H9 (cell line): ENCODE results near the gene HP. TPM values are rescaled to one million over a fixed set of nuclear protein-coding genes. Genes with fewer than 3 reads are reported as not detected.
"Not testable (repeated sequence)": the region's sequence is repeated elsewhere in the genome, so short reads cannot be mapped to it uniquely, and the experiment has no call there.

Experiments used
- DNase-seq: peaks from one replicate; pipeline ENCODE4 v3.0.0-alpha.2; 2017
- H2AFZ ChIP-seq: one replicate; pipeline ENCODE4 v1.6.1; 2013; ENCODE audit warnings: mild to moderate bottlenecking, low read length, control low read depth, moderate library complexity
- H2AK5ac ChIP-seq: 2 replicates; pipeline ENCODE4 v1.6.1; 2013; ENCODE audit warnings: low read length, control low read depth, mixed read lengths; ENCODE audit not compliant: insufficient read length
- H2BK120ac ChIP-seq: one replicate; pipeline ENCODE4 v1.6.1; 2013; ENCODE audit warnings: low read depth, mild to moderate bottlenecking, low read length, control low read depth, inconsistent platforms; ENCODE audit not compliant: poor library complexity, severe bottlenecking
- H2BK12ac ChIP-seq: 2 replicates; pipeline ENCODE4 v1.6.1; 2013; ENCODE audit warnings: low read length, control low read depth, mixed read lengths, low read depth; ENCODE audit not compliant: insufficient read length
- H2BK15ac ChIP-seq: 2 replicates; pipeline ENCODE4 v1.6.1; 2013; ENCODE audit warnings: low read depth, low read length, control low read depth
- H2BK20ac ChIP-seq: one replicate; pipeline ENCODE4 v1.6.1; 2013; ENCODE audit warnings: low read depth, mild to moderate bottlenecking, low read length, control low read depth, inconsistent platforms; ENCODE audit not compliant: poor library complexity, severe bottlenecking
- H2BK5ac ChIP-seq: 2 replicates; pipeline ENCODE4 v1.6.1; 2013; ENCODE audit warnings: low read length, control low read depth, mixed read lengths; ENCODE audit not compliant: insufficient read length
- H3K14ac ChIP-seq: 2 replicates; pipeline ENCODE4 v1.6.1; 2013; ENCODE audit warnings: low read length, control low read depth; ENCODE audit not compliant: insufficient read depth
- H3K18ac ChIP-seq: 2 replicates; pipeline ENCODE4 v1.6.1; 2013; ENCODE audit warnings: low read depth, mild to moderate bottlenecking, mixed read lengths, low read length, control low read depth; ENCODE audit not compliant: insufficient read length
- H3K23ac ChIP-seq: 2 replicates; pipeline ENCODE4 v1.6.1; 2013; ENCODE audit warnings: low read length, control low read depth, mixed read lengths, low read depth; ENCODE audit not compliant: insufficient read length
- H3K23me2 ChIP-seq: 2 replicates; pipeline ENCODE4 v1.6.1; 2013; ENCODE audit warnings: low read depth, mild to moderate bottlenecking, mixed read lengths, low read length, control low read depth; ENCODE audit not compliant: insufficient read length, poor library complexity, severe bottlenecking
- H3K27ac ChIP-seq: 2 replicates; pipeline ENCODE4 v1.5.1; 2013; ENCODE audit warnings: low read length, control low read depth, mixed read lengths, low read depth; ENCODE audit not compliant: insufficient read length
- H3K27me3 ChIP-seq: 2 replicates; pipeline ENCODE4 v1.6.1; 2013; ENCODE audit warnings: low read length, control low read depth, inconsistent platforms; ENCODE audit not compliant: insufficient read depth
- H3K4ac ChIP-seq: 2 replicates; pipeline ENCODE4 v1.6.1; 2013; ENCODE audit warnings: low read depth, mild to moderate bottlenecking, control low read depth, inconsistent platforms, low read length, moderate library complexity
- H3K4me1 ChIP-seq: 2 replicates; pipeline ENCODE4 v1.6.1; 2013; ENCODE audit warnings: low read length, control low read depth, inconsistent platforms; ENCODE audit not compliant: insufficient read depth
- H3K4me2 ChIP-seq: 2 replicates; pipeline ENCODE4 v1.6.1; 2013; ENCODE audit warnings: low read length, control low read depth, mixed read lengths; ENCODE audit not compliant: insufficient read length, insufficient read depth
- H3K56ac ChIP-seq: 2 replicates; pipeline ENCODE4 v1.6.1; 2013; ENCODE audit warnings: low read depth, mild to moderate bottlenecking, mixed read lengths, low read length, control low read depth; ENCODE audit not compliant: insufficient read length
- H3K79me1 ChIP-seq: 2 replicates; pipeline ENCODE4 v1.6.1; 2013; ENCODE audit warnings: low read depth, mild to moderate bottlenecking, moderate library complexity, low read length, control low read depth, inconsistent platforms; ENCODE audit not compliant: insufficient read depth, poor library complexity, severe bottlenecking
- H3K79me2 ChIP-seq: 2 replicates; pipeline ENCODE4 v1.6.1; 2013; ENCODE audit warnings: low read length, control low read depth, inconsistent platforms; ENCODE audit not compliant: insufficient read depth
- H3K9ac ChIP-seq: 2 replicates; pipeline ENCODE4 v1.6.1; 2013; ENCODE audit warnings: low read length, control low read depth, mixed read lengths; ENCODE audit not compliant: insufficient read length; ENCODE audit errors: extremely low read depth
- H3K9me3 ChIP-seq: one replicate; pipeline ENCODE4 v1.6.1; 2013; ENCODE audit warnings: low read depth, low read length, inconsistent platforms; ENCODE audit not compliant: control insufficient read depth
- H3T11ph ChIP-seq: one replicate; pipeline ENCODE4 v1.6.1; 2013; ENCODE audit warnings: mild to moderate bottlenecking, low read length, control low read depth, inconsistent platforms
- H4K20me1 ChIP-seq: one replicate; pipeline ENCODE4 v1.6.1; 2013; ENCODE audit not compliant: control insufficient read depth, insufficient read length, insufficient read depth
- H4K5ac ChIP-seq: 2 replicates; pipeline ENCODE4 v1.6.1; 2013; ENCODE audit warnings: low read depth, mild to moderate bottlenecking, mixed read lengths, low read length, control low read depth; ENCODE audit not compliant: insufficient read length
- H4K8ac ChIP-seq: replicated peaks from 2 replicates; pipeline ENCODE4 v1.6.1; 2013; ENCODE audit warnings: low read length, control low read depth, mixed read lengths, low read depth; ENCODE audit not compliant: insufficient read length
- H4K91ac ChIP-seq: 2 replicates; pipeline ENCODE4 v1.6.1; 2013; ENCODE audit warnings: low read depth, mild to moderate bottlenecking, moderate library complexity, mixed read lengths, low read length, control low read depth; ENCODE audit not compliant: insufficient read length
- H3K27ac Mint-ChIP-seq, 3 experiments: 2 replicates in 2 of 3; 3 replicates in 1 of 3; pipeline ENCODE4 v1.8.0; 2020 to 2021; ENCODE audit warnings: mixed read lengths in 3 of 3, mild to moderate bottlenecking in 1 of 3, moderate library complexity in 1 of 3
- H3K27me3 Mint-ChIP-seq: 2 replicates; pipeline ENCODE4 v1.8.0; 2021; ENCODE audit warnings: low read depth, mild to moderate bottlenecking, moderate library complexity, mixed read lengths
- H3K36me3 Mint-ChIP-seq, 3 experiments: 2 replicates in 2 of 3; 3 replicates in 1 of 3; pipeline ENCODE4 v1.8.0; 2020 to 2021; ENCODE audit warnings: low read depth in 3 of 3, mixed read lengths in 3 of 3; ENCODE audit not compliant: insufficient read depth in 1 of 3
- H3K4me1 Mint-ChIP-seq, 2 experiments: 2 replicates each; pipeline ENCODE4 v1.8.0; 2020; ENCODE audit warnings: mixed read lengths in 2 of 2
- H3K4me3 Mint-ChIP-seq, 2 experiments: 2 replicates in 1 of 2; 3 replicates in 1 of 2; pipeline ENCODE4 v1.8.0; 2020 to 2021; ENCODE audit warnings: mild to moderate bottlenecking in 2 of 2, mixed read lengths in 2 of 2, moderate library complexity in 1 of 2
- H3K9me3 Mint-ChIP-seq, 2 experiments: 2 replicates in 1 of 2; 3 replicates in 1 of 2; pipeline ENCODE4 v1.8.0; 2020; ENCODE audit warnings: mild to moderate bottlenecking in 2 of 2, mixed read lengths in 2 of 2, moderate library complexity in 1 of 2
- WGBS: extraction: QIAGEN DNeasy Blood & Tissue Kit; methylation state at CpG from one replicate; pipeline ENCODE4 v1.1.7; 2013; ENCODE audit warnings: missing lambda C conversion rate, low lambda C conversion rate, mixed read lengths; ENCODE audit not compliant: insufficient read length; ENCODE audit errors: extremely low coverage; 5-methylcytosine and 5-hydroxymethylcytosine counted together
- total RNA-seq: library from RNA; stranded (reverse); gene quantifications from 2 replicates; pipeline ENCODE4 v1.2.1, GENCODE V29; 2021
- TF ChIP-seq, protein P1 (sequence below): fragments of 200-600 bp; sonication (generic); conservative IDR thresholded peaks from 3 replicates; pipeline ENCODE4 v1.8.0; 2021; ENCODE audit warnings: antibody characterized with exemption, mild to moderate bottlenecking

HP gene
- total RNA-seq, 1 experiment from 2014 or later: not detected

DNA sequence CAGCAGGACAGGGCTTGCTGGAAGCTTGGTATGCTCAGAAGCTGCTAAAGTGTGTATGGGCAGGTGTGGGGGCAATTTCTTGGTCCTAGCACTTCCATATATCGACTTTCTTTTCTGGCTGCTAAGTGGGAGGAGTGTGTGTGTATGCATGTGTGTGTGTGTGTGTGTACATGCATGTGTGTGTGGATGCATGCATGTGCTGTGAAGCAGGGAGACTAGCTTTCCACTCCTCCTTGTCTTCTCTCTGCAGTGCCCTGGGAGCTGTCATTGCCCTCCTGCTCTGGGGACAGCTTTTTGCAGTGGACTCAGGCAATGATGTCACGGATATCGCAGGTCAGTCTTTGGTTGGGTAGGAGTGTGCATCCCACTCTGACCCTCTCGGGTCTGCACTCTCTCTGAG, 1.6 kb downstream of the HP start:
- DNase-seq: no peak
- no peak overlapping the region for H3K4ac ChIP-seq
- no peak overlapping the region for H2AK5ac ChIP-seq
- Mint-ChIP-seq H3K36me3 (no peaks in the 10 kb centered on the region), H3K4me1 (no peaks in the 10 kb centered on the region), H3K27me3 (peaks cover 9% of the 10 kb centered on the region), H3K9me3 (no peaks in the 10 kb centered on the region), H3K27ac (no peak overlapping the region), H3K4me3 (no peak overlapping the region)
- no peak overlapping the region for H3T11ph ChIP-seq
- WGBS: no CpG with 5 or more reads among the region's 4 CpGs
- no peaks in the 10 kb centered on the region for H3K79me2 ChIP-seq
- no peak overlapping the region for H3K27ac ChIP-seq
- H3K27me3 ChIP-seq: no peaks in the 10 kb centered on the region
- H3K4me1 ChIP-seq: no peaks in the 10 kb centered on the region
- H3K4me2 ChIP-seq: no peak overlapping the region
- no peak overlapping the region for H2AFZ ChIP-seq
- H4K91ac ChIP-seq: no peak overlapping the region
- H2BK15ac ChIP-seq: no peak overlapping the region
- H3K56ac ChIP-seq: no peak overlapping the region
- no peak overlapping the region for H2BK120ac ChIP-seq
- H3K18ac ChIP-seq: no peak overlapping the region
- peak overlapping the region; percentile 56; the same call in 1 of the 2 replicates for H3K14ac ChIP-seq
- H4K20me1 ChIP-seq: no peaks in the 10 kb centered on the region
- H3K23ac ChIP-seq: no peak overlapping the region
- no peak overlapping the region for H3K9ac ChIP-seq
- no peaks in the 10 kb centered on the region for H3K9me3 ChIP-seq
- H3K79me1 ChIP-seq: no peaks in the 10 kb centered on the region
- no peak overlapping the region for H4K5ac ChIP-seq
- TF ChIP-seq, protein P1, sequence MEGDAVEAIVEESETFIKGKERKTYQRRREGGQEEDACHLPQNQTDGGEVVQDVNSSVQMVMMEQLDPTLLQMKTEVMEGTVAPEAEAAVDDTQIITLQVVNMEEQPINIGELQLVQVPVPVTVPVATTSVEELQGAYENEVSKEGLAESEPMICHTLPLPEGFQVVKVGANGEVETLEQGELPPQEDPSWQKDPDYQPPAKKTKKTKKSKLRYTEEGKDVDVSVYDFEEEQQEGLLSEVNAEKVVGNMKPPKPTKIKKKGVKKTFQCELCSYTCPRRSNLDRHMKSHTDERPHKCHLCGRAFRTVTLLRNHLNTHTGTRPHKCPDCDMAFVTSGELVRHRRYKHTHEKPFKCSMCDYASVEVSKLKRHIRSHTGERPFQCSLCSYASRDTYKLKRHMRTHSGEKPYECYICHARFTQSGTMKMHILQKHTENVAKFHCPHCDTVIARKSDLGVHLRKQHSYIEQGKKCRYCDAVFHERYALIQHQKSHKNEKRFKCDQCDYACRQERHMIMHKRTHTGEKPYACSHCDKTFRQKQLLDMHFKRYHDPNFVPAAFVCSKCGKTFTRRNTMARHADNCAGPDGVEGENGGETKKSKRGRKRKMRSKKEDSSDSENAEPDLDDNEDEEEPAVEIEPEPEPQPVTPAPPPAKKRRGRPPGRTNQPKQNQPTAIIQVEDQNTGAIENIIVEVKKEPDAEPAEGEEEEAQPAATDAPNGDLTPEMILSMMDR: no peak
- no peaks in the 10 kb centered on the region for H3K23me2 ChIP-seq
- H4K8ac ChIP-seq: no peak overlapping the region
- no peak overlapping the region for H2BK20ac ChIP-seq
- no peak overlapping the region for H2BK12ac ChIP-seq
- H2BK5ac ChIP-seq: no peak overlapping the region

DNA sequence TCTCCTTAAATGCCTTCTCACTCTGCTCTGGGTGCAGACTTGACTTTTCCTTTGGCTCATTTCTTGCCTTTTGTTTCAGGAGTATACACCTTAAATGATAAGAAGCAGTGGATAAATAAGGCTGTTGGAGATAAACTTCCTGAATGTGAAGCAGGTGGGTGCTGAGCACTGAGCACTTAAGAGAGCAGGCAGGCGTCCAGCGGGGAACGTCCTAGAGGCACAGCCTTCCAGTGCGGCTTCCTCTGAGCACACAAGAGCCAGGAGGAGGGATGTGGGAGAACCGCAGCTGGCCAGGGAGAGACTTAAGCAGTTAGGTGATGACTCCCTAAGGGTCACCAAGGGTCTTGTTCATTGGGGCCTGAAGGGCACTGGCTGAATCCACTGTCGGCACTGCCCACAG, 3.0 kb downstream of the HP start:
- no CpG with 5 or more reads among the region's 6 CpGs for WGBS
- H2BK5ac ChIP-seq, H3K4me3 Mint-ChIP-seq, H3K4me1 Mint-ChIP-seq, H3K4me2 ChIP-seq, DNase-seq, H3K79me2 ChIP-seq, H3K27me3 Mint-ChIP-seq, H3K4ac ChIP-seq, H3K27me3 ChIP-seq, H3K9ac ChIP-seq, H3K36me3 Mint-ChIP-seq, H3K27ac Mint-ChIP-seq, H4K91ac ChIP-seq, H3K27ac ChIP-seq, H3K9me3 Mint-ChIP-seq, H3K14ac ChIP-seq, H3K23me2 ChIP-seq, H2BK12ac ChIP-seq, H2BK15ac ChIP-seq, H3K23ac ChIP-seq, H4K20me1 ChIP-seq, H3K9me3 ChIP-seq, H2AFZ ChIP-seq, H3K79me1 ChIP-seq, H2AK5ac ChIP-seq, H3K56ac ChIP-seq, H4K5ac ChIP-seq, H3K18ac ChIP-seq, H2BK20ac ChIP-seq, H3T11ph ChIP-seq, H2BK120ac ChIP-seq, H3K4me1 ChIP-seq, H4K8ac ChIP-seq: not testable (repeated sequence)
